HG03558 (cell line): ENCODE results near the gene GASK1A.

Experiments used
- ATAC-seq: cut with Tn5 transposase; IDR thresholded peaks from one replicate; pipeline ENCODE4 v1.9.1; 2021; ENCODE audit warnings: moderate number of reproducible peaks; ENCODE audit not compliant: unreplicated experiment; ENCODE audit errors: extremely low read depth

Gene GASK1A

DNA sequence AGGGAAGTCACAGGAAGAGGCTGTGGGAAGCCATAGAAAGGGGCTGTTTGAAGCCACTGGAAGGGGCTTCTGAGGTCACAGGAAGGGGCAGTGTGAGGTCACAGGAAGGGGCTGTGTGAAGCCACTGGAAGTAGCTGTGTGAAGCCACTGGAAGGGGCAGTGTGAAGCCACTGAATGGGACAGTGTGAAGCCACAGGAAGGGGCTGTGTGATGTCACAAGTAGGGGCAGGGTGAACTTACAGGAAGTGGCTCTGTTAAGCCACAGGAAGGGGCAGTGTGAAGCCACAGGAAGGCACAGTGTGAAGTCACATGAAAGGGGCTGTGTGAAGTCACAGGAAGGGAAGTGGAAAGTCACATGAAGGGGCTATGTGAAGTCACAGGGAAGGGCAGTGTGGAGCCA lies 33.1 kb downstream of the GASK1A start:
- no peak for ATAC-seq

DNA sequence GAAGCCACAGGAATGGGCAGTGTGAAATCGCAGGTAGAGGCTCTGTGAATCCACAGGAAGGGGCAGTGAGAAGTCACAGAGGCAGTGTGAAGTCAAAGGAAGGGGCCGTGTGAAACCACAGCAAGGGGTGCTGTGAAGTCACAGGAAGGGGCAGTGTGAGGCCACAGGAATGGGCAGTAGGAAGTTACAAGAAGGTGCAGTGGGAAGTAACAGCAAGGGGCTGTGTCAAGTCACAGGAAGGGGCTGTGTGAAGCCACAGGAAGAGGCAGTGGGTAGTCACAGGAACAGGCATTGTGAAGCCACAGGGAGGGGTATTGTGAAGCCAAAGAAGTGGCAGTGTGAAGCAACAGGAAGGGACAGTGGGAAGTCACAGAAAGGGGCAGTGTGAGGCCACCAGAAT lies 34.1 kb downstream of the GASK1A start:
- ATAC-seq = no peak

DNA sequence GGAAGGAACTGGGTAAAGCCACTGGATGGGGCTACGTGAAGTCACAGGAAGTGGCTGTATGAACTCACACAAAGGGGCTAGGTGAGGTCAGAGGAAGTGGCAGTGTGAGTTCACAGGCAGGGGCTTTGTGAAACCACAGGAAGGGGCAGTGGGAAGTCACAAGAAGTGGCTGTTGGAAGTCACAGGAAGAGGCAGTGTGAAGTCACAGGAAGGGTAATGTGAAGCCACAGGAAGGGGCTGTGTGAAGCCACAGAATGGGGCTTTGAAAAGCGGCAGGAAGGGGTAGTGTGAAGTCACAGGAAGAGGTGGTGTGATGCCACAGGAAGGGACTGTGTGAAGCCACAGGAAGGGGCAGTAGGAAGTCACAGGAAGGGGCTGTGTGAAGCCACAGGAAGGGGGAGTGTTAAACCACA lies 34.6 kb downstream of the GASK1A start:
- ATAC-seq = no peak

DNA sequence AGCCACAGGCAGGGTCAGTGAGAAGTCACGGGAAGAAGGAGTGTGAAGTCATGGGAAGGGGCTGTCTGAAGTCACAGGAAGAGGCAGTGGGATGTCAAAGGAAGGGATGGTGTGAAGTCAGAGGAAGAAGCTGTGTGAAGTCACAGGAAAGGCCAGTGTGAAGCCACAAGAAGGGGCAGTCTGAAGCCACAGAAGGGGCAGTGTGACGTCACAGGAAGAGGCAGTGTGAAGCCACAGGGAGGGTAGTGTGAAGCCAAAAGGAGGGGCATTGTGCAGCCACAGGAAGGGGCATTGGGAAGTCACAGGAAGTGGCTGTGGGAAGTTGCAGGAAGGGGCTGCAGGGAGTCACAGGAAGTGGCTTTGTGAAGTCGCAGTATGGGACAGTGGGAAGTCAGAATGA lies 35.1 kb downstream of the GASK1A start:
- no peak for ATAC-seq

DNA sequence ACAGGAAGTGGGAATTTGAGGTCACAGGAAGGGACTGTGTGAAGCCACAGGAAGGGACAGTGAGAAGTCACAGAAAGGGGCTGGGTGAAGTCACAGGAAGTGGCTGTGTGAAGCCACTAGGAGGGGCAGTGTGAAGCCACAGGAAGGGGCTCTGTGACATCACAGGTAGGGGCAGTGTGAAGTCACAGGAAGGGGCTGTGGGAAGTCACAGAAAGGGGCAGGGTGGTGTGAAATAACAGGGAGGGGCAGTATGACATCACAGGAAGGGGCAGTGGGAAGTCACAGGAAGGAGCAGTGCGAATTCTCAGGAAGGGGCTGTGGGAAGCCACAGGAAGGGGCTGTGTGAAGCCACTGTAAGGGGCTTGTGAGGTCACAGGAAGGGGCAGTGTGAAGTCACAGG lies 35.8 kb downstream of the GASK1A start:
- ATAC-seq = no peak

DNA sequence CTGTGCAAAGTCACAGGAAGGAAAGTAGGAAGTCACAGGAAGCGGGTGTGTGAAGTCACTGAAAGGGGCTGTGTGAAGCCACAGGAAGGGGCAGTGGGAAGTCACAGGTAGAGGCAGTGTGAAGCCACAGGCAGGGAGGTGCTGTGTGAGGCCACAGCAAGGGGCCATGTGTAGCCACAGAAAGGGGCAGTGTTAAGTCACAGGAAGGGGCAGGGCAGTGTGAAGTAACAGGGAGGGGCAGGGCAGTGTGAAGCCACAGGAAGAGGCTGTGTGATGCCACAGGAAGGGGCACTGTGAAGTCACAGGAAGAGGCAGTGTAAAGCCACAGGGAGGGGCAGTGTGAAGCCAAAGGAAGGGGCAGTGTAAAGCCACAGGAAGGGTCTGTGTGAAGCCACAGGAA lies 36.5 kb downstream of the GASK1A start:
- no peak for ATAC-seq

DNA sequence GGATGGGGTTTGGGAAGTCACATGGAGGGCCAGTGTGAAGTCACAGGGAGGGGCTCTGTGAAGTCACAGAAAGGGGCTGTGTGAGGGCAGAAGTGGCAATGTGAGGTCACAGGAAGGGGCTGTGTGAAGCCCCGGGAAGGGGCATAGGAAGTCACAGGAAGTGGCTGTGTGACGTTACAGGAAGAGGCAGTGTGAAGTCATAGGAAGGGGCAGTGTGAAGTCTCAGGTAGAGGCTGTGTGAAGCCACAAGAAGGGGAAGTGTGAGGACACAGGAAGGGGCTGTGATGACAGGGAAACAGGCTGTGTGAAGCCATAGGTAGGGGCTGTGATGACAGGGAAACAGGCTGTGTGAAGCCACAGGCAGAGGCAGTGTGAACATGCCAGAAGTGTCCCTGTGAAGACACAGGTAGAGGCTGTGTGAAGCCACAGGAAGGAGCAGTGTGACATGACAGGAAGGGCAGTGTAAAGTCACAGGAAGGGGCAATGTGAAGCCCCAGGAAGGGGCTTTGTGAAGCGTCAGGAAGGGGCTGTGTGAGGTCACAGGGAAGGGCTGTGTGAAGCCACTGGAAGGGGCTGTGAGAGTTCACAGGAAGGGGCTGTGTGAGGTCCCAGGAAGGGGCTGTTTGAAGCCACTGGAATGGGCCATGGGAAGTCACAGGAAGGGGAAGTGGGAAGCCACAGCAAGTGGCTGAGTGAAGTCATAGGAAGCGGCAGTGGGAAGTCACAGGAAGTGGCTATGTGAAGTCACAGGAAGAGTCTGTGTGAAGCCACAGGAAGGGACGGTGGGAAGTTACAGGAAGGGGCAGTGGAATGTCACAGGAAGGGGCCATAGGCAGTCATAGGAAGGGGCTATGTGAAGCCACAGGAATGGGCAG lies 37.1 kb downstream of the GASK1A start:
- ATAC-seq = no peak

DNA sequence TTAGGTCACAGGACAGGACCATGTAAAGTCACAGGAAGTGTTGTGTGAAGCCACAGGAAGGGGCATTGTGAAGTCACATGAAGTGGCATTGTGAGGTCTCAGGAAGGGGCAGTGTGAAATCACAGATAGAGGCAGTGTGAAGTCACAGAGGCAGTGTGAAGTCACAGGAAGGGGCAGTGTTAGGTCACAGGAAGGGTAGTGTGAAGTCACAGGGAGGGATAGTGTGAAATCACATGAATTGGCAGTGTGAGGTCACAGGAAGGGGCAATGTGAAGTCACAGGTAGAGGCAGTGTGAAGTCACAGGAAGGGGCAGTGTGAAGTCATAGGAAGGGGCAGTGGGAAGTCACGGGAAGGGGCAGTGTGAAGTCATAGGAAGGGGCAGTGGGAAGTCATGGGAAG lies 37.9 kb downstream of the GASK1A start:
- no peak for ATAC-seq

DNA sequence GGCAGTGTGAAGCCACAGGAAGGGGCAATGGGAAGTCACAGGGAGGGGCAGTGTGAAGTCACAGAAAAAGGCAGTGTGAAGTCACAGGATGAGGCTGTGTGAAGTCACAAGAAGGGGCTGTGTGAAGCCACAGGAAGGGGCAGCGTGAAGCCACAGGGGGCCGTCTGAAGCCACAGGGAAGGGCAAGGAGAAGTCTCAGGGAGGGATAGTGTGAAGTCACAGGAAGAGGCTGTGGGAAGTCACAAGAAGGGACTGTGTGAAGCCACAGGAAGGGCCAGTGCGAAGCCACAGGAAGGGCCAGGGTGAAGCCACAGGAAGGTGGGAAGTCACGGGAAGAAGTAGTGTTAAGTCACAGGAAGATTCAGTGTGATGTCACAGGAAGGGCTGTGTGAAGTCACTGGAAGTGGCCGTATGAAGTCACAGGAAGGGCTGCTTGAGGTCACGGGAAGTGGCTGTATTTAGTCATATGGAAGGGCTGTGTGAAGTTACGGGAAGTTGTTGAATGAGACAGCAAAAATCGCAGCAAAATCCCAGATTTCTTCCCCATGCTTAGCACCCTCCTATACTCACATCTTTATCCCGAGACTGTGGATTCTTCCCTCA lies 38.6 kb downstream of the GASK1A start:
- no peak for ATAC-seq

DNA sequence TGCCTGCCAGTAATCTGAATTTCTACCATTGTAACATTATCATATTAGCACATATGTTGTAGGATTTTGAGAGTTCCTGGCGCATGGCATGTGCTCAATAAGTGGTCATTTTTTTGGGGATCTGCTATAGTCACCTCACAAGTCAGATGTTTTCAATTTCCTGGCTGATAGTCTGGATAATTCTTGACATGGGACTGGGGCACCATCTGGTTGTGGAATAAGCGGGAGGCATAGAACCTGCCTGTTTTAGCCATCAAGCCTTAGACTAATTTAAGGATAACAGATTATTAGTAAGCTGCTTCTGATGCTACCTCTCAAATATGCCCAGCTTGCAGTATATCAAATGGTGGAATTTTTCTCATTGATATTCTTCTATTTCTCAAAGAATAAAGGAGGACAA lies 39.1 kb downstream of the GASK1A start:
- no peak for ATAC-seq

DNA sequence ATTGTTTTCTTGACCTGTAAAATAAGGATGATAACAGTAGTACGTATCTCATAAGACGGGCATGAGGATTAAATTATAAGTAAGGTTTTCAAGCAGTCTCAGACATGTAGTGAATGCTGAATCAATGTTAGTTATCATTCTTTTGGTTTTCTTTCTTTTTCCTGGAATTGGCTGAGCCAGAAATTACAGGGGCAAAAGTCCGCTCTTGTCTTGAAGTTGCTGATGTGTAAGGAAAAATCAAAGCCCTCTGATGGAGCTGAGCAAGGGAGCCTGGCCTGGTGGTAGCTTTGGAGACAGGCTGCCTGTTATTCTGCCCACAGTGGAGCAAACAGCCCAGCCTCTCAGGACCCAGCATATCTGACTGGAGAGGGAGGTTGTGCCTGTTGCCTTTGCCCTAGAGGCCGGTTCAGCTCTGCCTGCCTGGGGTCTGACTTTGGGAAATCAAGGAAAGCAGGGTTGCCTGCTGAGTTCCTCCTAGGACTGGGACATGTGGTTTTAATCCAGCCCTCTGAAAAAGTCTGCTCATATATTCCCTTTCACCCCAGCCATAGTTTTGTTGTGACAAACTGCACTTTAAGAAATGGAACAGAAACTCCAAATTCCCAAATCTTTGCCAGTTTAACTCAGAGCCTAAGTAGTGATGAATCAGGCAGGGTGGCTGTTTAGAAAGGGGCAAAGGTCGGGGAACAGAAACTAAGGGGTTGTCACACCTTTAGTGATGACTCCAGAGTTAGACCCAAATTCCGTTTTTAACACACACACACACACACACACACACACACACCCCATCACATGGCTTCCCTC lies 40.1 kb downstream of the GASK1A start:
- no peak for ATAC-seq

DNA sequence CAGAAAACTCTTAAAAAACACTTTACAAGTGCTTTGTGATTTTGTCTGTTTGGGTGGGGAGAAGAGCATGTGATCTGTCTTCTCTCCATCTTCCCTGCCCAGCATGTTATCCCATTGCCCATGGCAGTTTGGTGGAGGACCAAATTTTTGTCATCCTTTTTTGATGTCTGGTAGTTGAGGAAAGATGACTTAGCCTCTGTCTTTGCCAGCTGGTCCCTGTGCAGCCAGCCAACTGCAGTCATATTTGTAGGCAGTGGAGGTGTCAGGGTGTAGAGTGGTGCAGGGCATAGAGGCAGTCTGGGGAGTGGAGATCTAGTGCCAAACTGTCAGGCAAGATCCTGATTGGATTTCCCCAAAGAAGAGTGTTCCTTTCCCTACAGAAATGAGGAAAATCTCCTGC lies 40.7 kb downstream of the GASK1A start:
- no peak for ATAC-seq

DNA sequence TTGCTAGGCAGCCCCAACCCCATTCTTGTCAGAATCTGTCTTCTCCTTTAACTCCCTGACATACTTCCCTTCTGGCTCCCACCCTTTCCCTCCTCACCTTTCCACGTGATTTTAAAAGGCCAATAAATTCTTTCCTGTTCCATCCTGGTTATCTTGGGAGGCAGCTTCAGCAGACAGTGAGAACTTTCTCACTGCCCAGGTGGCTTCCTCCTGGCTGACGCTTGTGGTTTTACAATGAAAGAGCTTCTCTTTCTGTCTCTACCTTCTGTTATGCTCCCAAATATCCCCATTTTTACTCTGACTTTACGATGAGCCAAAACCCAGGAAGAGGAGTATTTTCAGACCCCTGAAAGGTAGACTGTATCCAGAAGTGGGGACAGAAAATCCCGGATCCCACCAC lies 42.1 kb downstream of the GASK1A start:
- ATAC-seq = no peak

DNA sequence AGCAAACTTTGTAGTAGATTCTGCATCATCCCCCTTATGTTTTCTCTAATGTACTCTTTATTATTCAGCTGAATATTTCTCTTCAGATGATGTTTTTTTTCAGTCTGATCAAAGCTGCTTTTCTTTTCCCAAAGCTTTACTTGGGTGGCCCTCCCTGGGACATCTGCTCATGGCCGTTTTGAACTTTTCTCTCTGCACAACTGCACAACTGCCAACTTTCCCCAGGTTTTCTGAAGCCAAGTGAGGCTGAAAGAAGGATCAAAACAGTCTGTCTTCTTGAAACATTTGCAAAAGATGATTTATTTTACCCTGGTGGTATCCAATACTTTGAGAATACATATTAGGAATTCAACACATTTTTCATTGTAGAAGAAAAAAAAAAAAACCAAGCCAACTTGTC lies 43.0 kb downstream of the GASK1A start:
- no peak for ATAC-seq

DNA sequence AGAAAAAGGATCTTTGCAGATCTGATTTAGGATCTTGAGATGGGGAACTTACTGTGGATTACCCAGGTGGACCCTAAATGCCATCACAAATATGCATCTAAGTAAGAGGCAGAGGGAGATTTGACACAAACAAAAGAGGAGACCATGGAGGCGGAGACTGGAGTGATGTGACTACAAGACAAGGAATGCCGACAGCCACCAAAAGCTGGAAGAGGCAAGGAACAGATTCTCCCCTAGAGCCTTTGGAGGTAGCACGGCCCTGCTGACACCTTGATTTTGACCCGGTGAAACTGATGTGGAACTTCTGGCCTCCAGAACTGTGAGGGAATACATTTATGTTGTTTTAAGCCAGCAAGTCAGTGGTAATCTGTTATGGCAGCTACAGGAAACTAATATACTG lies 44.0 kb downstream of the GASK1A start:
- ATAC-seq = no peak

DNA sequence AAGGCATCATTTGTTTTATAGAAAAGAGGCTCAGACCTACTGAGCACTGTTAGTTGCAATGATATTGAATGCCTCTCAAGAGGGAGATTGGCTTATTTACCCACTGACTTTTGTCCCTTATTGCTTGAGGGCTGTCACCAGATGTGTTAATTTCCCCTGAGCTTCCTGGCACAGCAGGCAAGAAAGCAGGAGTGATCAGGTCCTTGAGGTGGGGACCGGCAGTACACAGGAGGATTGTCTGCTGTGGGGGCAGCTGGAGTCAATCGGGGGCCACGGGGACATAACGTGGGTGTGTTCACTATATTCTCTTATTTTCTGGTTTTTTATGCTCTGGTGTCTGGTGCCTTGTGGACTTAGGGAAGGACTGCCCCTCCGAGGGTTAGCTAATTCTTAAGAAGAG lies 44.6 kb downstream of the GASK1A start:
- ATAC-seq = no peak

DNA sequence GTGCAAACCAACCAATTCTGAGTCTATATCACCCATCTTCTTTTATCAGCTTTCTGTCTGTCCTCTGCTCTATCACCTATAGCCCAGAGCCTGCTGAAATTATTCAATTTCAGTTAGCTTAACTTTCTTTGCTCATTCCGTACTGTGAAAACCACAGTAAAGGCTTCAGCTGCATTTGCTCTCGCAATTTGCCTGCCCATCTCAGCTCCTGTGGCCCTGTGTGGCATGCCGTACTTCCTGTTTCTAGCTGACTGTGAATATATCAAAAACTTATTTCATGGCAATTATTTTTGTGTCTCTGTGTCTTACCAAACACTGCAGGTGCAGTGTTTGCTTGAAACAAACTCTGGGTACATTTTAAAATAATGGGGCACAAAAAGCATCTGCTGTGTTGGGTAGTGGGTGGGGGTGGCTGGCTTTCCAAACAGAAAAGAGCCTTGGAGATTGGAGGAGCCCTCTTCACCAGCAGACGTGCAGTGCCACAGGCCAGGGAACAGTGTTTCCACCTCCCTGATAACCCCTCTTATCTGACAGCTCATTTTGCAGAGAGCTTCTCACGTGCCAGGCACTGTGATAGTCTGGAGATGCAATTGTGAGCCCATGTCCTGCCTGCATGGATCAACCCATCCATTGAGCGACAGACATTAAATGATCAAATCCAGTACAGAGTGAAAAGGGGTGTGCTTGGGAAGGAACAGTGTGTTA lies 45.2 kb downstream of the GASK1A start:
- ATAC-seq = no peak

DNA sequence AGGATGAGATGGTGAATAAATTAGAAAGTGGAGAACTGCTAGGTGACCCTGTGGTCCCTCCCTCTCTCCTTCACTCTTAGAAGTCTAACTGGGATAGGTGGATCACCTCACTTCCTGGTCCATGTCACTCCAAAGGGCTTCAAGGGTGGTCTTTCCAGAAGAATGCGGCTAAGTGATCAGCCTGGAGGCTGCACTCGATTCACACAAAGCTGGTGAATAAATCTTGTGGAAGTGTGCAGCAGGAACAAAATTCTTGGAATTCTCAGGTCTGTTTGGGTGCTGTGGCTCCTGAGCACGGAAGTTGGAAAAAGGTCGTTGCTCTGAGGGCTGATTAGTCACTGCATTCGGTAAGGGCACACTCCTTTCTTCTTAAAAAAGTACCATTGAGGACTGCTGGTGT lies 46.3 kb downstream of the GASK1A start:
- no peak for ATAC-seq

DNA sequence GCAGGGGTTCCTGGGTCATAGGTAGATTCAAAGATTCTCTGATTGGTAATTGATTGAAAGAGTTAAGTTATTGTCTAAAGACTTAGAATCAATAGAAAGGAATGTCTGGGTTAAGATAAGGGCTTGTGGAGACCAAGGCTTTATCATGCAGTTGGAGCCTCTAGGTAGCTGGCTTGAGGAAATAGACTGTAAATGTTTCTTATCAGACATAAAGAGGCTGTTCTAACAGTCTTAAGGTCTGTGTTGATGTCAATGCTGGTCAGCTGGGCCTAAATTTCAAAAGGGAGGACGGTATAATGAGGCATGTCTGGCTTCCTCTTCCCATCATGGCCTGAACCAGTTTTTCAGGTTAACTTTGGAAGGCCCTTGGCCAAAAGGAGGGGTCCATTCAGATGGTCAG lies 48.9 kb downstream of the GASK1A start:
- ATAC-seq = no peak

DNA sequence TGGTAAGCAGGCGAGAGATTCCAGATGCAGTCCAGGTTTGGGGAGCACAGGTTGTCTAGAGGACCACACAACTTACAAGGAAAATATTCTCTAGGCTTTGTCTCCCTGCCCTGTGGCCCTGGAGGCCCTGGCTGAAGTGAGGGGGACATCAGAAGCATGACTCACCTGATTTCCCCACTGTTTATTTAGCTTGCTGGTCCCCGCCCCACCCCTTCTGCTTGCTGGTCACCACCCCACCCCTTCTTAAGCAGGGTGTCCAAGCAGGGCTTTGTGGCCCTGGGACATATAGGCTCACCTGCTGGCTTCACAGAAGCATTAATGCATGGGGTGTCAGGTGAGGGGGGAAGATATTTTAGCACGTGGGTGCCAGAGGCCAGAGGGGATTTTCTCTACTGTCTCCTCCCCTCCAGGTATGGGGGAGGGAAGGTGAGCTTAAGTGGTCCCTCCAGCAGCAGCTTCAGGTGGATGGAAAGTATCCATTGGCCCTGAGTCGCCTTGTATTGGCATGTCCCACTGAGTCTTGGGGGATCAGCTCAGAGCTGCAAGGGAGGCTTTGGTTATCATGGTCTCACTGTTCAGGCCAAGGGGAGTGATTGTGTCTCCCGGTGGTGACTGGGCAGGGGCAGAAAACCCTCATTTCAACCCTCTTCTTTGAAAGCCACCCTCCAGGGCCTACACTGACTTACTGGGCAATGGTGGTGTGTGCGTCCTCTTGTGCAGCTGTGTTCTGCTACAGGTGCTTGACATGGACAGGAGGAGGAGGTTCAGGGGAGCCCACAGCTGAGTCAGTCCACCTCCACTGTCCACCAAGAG lies 49.8 kb downstream of the GASK1A start:
- no peak for ATAC-seq
